Measurements from ENCODE around the gene SIGMAR1.

The SIGMAR1 gene

GRCh38 chr9:34601937-34602573 lies 35.5 kb downstream of the SIGMAR1 start:
- no peak overlapping the region for H3K4me3 ChIP-seq (ENCODE audit: low read depth, low read length)
- no peak for TF ChIP-seq CTCF (IDR thresholded peaks at IDR 0.05; ENCODE audit: low read depth, low read length)
- TF ChIP-seq MAX (IDR thresholded peaks at IDR 0.05; ENCODE audit: low read depth, low read length): no peak
- no peak for TF ChIP-seq POLR2A (IDR thresholded peaks at IDR 0.05; ENCODE audit: extremely low read depth, insufficient read length)
- no peak for TF ChIP-seq MYC (IDR thresholded peaks at IDR 0.05; ENCODE audit: low read depth, low read length)
- DNase-seq (ENCODE audit: low read depth): no peak

GRCh38 chr9:34600908-34601307 lies 36.7 kb downstream of the SIGMAR1 start:
- H3K4me3 ChIP-seq (ENCODE audit: low read depth, low read length): no peak overlapping the region
- no peak for TF ChIP-seq POLR2A (IDR thresholded peaks at IDR 0.05; ENCODE audit: extremely low read depth, insufficient read length)
- TF ChIP-seq CTCF (IDR thresholded peaks at IDR 0.05; ENCODE audit: low read depth, low read length): no peak
- no peak for TF ChIP-seq MYC (IDR thresholded peaks at IDR 0.05; ENCODE audit: low read depth, low read length)
- no peak for TF ChIP-seq MAX (IDR thresholded peaks at IDR 0.05; ENCODE audit: low read depth, low read length)
- no peak for DNase-seq (ENCODE audit: low read depth)

- TF ChIP-seq MYC (IDR thresholded peaks at IDR 0.05; ENCODE audit: low read depth, low read length): no peak
- no peak for TF ChIP-seq CTCF (IDR thresholded peaks at IDR 0.05; ENCODE audit: low read depth, low read length)
- TF ChIP-seq MAX (IDR thresholded peaks at IDR 0.05; ENCODE audit: low read depth, low read length): no peak
- no peak for TF ChIP-seq POLR2A (IDR thresholded peaks at IDR 0.05; ENCODE audit: extremely low read depth, insufficient read length)
- H3K4me3 ChIP-seq (ENCODE audit: low read depth, low read length): no peak overlapping the region
- DNase-seq (ENCODE audit: low read depth): no peak
These were observed 38.0 kb downstream of the SIGMAR1 start for GRCh38 chr9:34599546-34599945.

GRCh38 chr9:34594177-34594576 lies 43.4 kb downstream of the SIGMAR1 start:
- no peak for TF ChIP-seq POLR2A (IDR thresholded peaks at IDR 0.05; ENCODE audit: extremely low read depth, insufficient read length)
- no peak for TF ChIP-seq MYC (IDR thresholded peaks at IDR 0.05; ENCODE audit: low read depth, low read length)
- TF ChIP-seq CTCF (IDR thresholded peaks at IDR 0.05; ENCODE audit: low read depth, low read length): no peak
- TF ChIP-seq MAX (IDR thresholded peaks at IDR 0.05; ENCODE audit: low read depth, low read length): no peak
- no peak for DNase-seq (ENCODE audit: low read depth)
- no peak overlapping the region for H3K4me3 ChIP-seq (ENCODE audit: low read depth, low read length)

- peak; percentile 53 for DNase-seq (ENCODE audit: low read depth)
- TF ChIP-seq MYC (IDR thresholded peaks at IDR 0.05; ENCODE audit: low read depth, low read length): no peak
- no peak overlapping the region for H3K4me3 ChIP-seq (ENCODE audit: low read depth, low read length)
These were observed 44.5 kb downstream of the SIGMAR1 start for GRCh38 chr9:34592895-34593601.

GRCh38 chr9:34591917-34592866 lies 45.4 kb downstream of the SIGMAR1 start:
- TF ChIP-seq POLR2A (IDR thresholded peaks at IDR 0.05; ENCODE audit: extremely low read depth, insufficient read length) (no peak), MAX (IDR thresholded peaks at IDR 0.05; ENCODE audit: low read depth, low read length) (no peak), CTCF (IDR thresholded peaks at IDR 0.05; ENCODE audit: low read depth, low read length) (no peak), MYC (IDR thresholded peaks at IDR 0.05; ENCODE audit: low read depth, low read length) (no peak)
- DNase-seq (ENCODE audit: low read depth): peak; percentile 49

More at GRCh38 chr9:34591917-34592866, 45.4 kb downstream of the SIGMAR1 start:
- no peak overlapping the region for H3K4me3 ChIP-seq (ENCODE audit: low read depth, low read length)
